AG10803 (cell line): ENCODE measurements around the gene IFITM5.

ENCODE experiments used
- DNase-seq: peaks from one replicate; pipeline ENCODE4 v3.0.0; 2010; ENCODE audit warnings: low read depth
- H3K4me3 ChIP-seq: 2 replicates; pipeline ENCODE4 v1.5.1; 2011; ENCODE audit warnings: mild to moderate bottlenecking, low read length, control low read depth
- CTCF ChIP-seq: conservative IDR thresholded peaks from 2 replicates; pipeline ENCODE4 v1.5.1; 2011; ENCODE audit warnings: mild to moderate bottlenecking, low read length, control low read depth, inconsistent platforms

IFITM5 gene

GRCh38 chr11:304915-305843, 5.9 kb upstream of the IFITM5 start:
- peak; percentile 80 for TF ChIP-seq CTCF
- DNase-seq: peak; percentile 83
- H3K4me3 ChIP-seq: no peak overlapping the region

- no peak for DNase-seq
- no peak overlapping the region for H3K4me3 ChIP-seq
- no peak for TF ChIP-seq CTCF
These were observed 4.8 kb upstream of the IFITM5 start for GRCh38 chr11:304061-304506.

GRCh38 chr11:303363-303762, 4.0 kb upstream of the IFITM5 start:
- DNase-seq: no peak
- TF ChIP-seq CTCF: no peak
- no peak overlapping the region for H3K4me3 ChIP-seq

- DNase-seq: no peak
- no peak overlapping the region for H3K4me3 ChIP-seq
- TF ChIP-seq CTCF: peak; percentile 21; the same call in 1 of the 2 replicates
These were observed 817 bp upstream of the IFITM5 start for GRCh38 chr11:299951-300735.

- H3K4me3 ChIP-seq: no peak overlapping the region
- TF ChIP-seq CTCF: no peak
- DNase-seq: no peak
These were observed 790 bp downstream of the IFITM5 start for GRCh38 chr11:298406-299065.

- peak; percentile 68 for DNase-seq
- no peak overlapping the region for H3K4me3 ChIP-seq
- TF ChIP-seq CTCF: no peak
These were observed 1.5 kb downstream of the IFITM5 start for GRCh38 chr11:297586-298405.
